GM19099 (cell line): ENCODE data around the gene HRH1.

Source experiments
- POLR2A ChIP-seq: IDR thresholded peaks from 3 replicates; pipeline ENCODE4 v1.6.1; 2011; ENCODE audit warnings: low read depth; ENCODE audit not compliant: insufficient read length; ENCODE audit errors: extremely low read depth

Gene HRH1

DNA sequence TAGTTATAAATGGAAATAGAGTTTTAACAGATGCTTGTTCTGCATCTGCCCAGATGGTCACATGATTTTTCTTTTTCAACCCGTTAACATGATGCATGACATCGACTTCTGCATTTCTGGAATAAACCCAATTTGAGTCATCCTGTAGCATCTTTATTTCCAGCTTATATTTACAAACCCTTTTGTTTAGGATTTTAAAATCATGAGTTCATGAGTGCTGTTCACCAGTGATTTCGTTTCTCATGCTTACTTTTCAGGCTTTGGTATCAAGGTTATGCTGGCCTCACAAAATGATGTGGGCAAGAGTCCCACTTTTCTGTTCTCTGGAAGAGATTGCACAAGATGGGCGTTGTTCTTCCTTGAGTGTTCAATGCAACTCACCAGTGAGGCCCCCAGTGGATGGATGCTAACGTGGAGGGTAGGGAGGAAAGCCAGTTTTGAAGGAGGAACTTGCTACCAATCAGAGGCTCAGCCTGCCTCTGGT lies 5.2 kb downstream of the HRH1 start:
- no peak for TF ChIP-seq POLR2A

DNA sequence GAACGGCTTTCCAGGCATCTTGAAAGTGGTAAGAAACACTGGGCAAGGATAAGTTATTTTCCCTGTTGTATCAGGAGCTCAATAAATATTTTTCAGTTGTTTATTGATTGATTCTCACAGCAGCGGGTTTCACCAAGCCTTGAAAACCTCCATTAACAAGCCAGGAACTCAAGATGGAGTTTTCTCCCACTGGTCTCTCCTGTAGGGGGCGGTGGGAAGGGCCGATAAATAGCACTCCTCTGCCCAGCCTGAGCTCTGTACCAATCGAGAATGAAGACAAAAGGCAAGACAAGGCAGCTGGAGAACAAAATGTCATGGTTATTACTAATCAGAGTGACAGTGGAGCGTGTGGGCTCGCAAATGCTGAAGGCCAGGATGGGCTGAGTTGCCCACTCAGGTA lies 7.4 kb downstream of the HRH1 start:
- TF ChIP-seq POLR2A = no peak

DNA sequence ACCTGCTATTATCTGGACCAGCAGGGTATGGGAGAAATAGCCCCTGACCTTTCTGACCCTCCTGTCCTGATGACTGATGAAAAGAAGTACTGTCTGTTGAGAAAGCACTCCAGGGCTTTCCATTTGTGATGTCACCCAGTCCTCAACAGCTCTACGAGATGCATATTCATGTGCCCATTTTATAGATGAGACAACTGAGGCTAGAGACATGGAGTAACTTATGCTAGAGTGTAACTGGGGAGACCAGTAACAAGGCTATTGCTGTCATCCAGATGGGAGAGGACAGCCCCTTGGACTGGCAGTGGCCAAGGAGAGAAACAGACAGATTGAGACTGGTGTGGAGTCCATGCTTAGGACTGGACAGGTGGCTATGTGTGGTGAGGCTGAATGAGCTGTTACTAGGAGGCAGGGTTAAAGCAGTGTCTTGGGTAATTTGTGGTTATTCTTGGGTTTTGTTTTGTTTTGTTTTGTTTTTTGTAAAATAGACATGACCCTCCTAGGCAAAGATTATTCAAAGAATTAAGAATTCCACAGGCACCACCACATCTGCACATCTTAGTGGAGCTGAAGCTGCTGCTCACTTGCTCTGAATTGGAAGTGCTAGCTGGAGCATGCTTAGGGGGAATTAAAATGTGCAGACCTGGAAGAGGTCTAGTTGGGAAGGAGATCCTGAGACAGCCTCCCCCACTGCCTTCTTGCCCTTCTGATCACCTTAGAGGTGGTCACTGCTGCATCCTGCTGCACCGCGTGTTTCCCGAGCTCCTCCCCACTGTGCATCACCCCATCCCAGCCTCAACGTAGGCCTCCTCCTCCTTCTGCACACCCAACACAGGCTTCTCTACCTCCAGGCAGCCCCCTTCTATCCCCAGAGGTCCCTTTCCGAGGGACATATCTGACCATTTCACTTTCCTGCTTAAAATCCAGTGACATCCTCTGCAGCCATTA lies 8.4 kb downstream of the HRH1 start:
- TF ChIP-seq POLR2A = no peak

DNA sequence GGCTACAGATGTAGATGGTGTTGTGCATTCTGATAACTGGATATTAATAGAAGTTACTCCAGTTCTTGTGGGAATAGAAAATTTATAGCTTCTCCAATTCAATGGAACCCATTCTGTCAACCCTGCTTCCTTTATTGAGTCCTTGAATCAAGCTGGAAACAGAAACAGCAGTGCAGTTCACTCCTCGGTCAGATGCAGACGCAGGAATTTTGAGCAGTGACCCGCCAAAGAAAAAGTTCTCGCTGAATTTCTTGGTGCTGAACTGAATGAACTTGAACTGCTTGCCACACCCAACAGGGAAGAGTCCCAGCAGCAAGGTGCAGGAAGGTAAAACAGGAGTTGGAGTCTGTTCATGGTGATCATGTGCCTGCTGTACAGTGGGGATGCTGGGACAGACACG lies 10.3 kb downstream of the HRH1 start:
- no peak for TF ChIP-seq POLR2A

DNA sequence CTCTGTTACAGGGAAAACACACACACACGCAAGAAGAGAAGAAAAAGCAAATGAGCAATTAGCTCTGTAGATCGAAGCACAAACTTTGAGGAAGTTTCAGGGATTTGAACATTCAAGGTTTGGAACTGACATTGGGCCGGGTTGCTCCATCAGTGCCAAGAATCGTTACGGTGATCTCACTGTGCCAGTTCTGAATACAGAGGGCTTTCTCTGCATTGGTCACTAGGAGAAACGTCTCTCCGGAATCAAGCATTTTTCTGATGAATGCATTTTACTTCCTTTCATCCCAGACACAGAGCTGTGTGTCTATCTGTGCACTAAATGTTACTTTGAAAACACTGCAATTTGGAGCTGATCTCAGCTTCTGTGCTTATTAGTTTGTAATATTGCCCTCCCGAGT lies 11.2 kb downstream of the HRH1 start:
- TF ChIP-seq POLR2A = no peak

DNA sequence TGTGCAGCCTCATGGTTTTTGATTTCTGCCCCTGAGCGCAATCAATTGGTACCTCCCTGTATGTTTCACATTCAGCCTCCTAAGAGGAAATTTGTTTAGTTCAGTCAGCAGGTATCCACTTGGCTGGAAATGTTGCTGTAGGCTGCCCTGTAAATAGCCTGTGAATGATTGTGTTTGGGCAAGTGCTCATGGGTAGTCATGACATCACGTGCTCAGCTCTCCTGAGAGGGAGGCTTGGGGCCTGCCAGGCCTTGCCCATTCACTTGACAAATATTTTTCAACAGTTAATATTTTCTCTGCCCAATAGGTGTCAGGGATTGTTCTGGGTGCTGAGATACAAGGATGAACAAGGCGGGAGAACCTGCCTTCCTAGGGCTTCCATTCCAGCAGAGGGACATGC lies 13.3 kb downstream of the HRH1 start:
- TF ChIP-seq POLR2A = no peak

DNA sequence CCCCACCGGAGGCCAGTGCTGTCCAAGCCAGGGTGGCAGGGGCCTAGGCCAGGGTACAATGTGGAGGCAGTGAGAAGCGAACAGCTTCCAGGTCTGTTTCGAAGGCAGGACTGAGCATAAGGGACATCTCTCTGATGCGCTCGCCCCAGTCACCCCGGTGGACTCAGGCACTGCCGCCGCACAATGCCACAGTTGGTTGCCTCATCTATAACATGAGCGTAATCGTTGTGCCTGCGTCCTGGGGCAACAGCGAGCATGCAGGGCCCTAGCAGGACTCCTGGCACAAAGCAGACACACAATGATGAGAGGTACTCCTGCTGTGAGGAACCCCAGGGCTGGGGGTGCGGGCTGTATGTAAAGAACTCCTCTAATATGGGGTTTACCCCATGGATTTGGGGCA lies 14.1 kb downstream of the HRH1 start:
- no peak for TF ChIP-seq POLR2A

DNA sequence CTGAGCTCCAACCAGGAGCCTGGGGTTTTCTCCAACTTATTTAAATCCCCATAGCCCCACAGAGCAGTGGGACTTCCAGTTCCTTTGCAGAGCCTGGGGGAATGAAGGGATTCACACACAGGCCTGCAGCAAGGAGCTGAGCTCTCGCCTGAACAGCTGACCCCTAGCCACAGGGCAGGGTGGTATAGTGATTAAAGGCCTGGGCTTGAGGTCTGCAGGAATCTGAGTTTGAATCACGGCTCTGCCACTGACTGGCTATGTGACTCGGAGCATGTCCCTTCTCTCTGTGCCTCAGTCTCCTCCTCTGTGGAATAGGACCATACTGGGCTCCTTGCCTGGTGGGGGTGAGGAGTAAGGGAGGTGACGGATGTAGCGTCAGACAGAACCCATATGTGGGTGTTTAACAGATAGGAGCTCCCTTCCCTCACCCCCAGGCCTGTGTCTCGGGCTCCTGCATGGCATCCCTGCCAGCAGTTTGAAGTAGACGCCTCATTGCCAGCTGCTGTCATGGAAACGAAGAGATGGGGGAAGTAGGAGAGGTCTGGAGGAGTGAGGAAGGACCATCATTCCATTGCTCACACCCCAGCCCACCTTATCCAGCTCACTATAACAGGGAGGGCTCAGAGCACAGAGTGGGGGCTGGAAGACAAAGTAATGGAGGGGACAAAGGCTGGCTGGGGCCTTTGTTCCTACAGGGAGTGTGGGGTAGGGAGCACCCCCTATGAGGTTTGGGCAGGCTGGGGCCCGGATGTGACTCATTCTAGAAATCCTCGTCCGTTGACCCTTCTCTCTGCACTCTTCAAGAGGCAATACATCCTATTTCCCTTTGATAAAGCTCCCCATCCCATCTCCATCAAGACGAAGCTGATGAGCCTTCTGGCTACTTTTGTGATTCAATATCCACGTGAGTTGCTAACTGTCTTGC lies 14.8 kb downstream of the HRH1 start:
- TF ChIP-seq POLR2A = no peak

DNA sequence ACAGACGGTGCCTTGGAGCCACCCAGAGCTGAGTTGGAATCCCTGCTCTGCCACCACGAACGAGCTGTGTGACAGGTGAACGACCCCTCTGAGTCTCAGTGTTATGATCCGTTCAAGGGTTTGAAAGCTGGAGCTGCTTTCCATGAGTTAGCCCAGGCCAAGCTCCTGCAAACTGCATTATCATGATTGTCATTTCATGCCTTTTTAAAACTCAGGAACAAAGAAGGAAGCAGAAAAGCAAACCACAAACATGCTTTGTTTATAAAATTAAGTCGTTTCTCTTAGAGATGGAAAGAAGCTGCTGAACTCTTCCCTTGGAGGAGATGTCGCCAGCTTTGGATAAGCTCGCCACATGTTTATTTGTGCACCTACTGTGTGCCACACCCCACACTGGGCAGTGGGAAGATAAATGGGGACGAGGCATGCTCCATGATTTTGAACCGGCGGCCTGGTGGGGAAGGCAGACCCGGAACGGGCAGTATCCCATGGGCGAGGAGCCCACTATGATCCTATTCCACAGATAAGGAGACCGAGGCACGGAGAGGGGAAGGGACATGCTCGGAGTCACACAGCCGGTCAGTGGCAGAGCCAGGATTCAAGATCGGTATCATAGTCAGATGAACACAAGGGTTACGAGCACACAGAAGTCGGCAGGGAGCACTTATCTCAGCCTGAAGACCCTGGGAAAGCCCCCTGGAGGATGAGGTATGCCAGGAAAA lies 15.9 kb downstream of the HRH1 start:
- no peak for TF ChIP-seq POLR2A

DNA sequence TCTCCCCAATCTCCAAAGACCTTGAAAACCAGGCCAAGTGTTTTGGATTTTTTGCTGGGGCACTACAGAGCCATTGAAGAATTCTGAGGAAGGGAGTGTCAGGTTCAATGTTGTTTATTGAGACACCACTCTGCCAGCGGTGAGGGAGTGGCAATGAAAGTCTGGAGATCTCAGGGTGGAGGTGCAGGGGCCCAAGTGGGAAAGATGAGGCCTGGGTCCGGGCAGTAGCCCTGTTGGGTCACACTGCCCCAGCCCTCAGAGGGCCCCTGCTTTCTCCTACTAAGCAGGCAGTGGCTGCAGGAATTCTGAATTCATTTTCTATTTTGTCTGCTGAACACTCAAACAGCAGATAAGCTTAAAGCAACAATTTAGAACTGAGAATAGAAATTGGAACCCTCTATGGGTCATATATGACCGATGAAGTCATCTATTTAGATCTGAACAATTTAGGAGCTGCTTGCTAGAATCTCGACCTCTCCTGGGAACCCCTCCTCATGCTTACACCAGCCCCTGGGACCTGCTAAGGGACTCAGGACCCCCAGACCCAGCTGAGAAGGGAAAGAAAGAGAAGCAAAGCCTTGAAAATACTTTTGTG lies 17.9 kb downstream of the HRH1 start:
- no peak for TF ChIP-seq POLR2A

DNA sequence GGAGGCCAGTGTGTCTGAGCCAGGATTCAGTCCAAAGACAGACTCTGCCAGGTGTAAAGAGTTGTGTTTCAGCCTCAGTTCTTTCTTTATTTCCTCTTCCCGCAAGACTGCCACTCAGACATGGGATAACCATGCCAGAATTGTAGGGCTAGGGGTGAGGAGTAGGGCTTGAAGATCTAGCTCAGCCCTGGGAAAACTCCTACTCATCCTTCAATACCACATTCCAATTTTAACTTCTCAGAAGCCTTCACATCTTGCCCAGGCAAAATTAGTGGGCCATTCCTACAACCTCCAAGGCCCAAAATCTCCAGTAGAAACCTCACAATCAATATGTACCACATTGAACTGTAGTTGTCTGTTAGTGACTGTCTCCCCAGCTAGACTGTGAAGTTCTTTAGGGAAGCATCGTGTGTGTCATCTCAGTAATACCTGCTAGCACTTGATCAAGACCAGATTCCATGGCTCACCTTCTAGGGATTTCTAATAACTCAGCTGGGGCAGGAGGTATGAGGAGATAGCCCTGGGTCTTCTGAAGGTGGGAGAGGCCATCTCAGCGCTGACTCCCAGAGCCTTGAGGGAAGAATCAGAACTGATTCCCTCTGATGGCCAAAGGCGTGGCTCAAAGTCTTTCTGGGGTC lies 19.7 kb downstream of the HRH1 start:
- TF ChIP-seq POLR2A = no peak

DNA sequence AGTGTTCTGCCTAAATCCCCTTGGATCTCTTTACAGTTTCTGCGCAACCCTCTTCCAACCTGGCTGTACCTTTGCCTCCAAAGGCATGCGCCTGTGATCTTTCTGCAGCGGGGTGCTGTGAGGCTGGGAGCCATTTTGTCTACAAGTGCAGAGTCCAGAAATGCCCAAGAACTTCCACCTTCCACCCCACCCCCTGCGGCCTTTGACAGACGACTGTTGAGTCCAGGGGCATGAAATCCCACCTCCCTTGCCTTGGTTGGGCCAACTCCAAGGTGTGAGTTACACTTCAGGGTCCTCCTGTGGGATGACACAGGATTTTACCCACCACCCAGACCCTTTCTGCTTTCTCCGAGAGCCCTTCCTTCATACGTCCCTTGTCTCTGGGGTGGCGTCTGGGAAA lies 24.1 kb downstream of the HRH1 start:
- no peak for TF ChIP-seq POLR2A

DNA sequence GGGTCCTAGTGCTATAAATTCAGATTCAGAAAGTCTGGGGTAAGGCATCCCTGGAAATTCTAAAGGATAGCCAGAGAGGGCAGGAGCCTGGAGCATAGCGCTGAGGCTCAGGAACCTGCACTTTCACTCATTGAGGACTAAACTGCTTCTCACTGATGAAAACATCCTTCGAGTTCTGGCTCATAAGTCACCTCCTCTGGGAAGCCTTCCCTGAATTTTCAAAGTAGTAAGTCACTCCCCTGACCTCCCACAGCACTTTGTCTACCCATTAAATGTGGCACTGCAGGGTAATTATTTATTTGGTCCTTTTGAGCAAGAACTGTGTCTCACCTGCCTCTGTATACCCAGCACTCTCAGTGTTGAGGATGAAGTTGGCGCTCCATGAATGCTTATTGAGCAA lies 30.9 kb downstream of the HRH1 start:
- no peak for TF ChIP-seq POLR2A
